Astrocyte (in vitro differentiated cells and primary cell): ENCODE data around the gene TNFRSF21.

ENCODE experiments used
- CTCF ChIP-seq: IDR thresholded peaks from 2 replicates; pipeline ENCODE4 v1.5.1; 2011; ENCODE audit warnings: low read depth, mild to moderate bottlenecking, inconsistent platforms, low read length, moderate library complexity; ENCODE audit not compliant: insufficient read depth
- EZH2 ChIP-seq: IDR thresholded peaks from 2 replicates; pipeline ENCODE4 v1.6.1; 2012; ENCODE audit warnings: mild to moderate bottlenecking, low read length, inconsistent platforms; ENCODE audit not compliant: insufficient read depth

- TF ChIP-seq EZH2, result no peak
- no peak for TF ChIP-seq CTCF
Observed at GRCh38 chr6:47256981-47257730, 52.5 kb downstream of the TNFRSF21 start.
